ENCODE results near the gene NUAK1. TPM values are rescaled to one million over a fixed set of nuclear protein-coding genes. Genes with fewer than 3 reads are reported as not detected.

NUAK1 gene
- total RNA-seq, 2 experiments from 2014 or later, result not detected

- ATAC-seq (no peak), DNase-seq (no peak)
- Mint-ChIP-seq H3K4me1 (ENCODE audit: low read depth) (no peaks in the 10 kb centered on the region), H3K27ac (no peak overlapping the region), H3K9me3 (ENCODE audit: insufficient read depth) (no peaks in the 10 kb centered on the region), H3K4me3 (no peak overlapping the region), H3K36me3 (ENCODE audit: low read depth) (no peaks in the 10 kb centered on the region), H3K27me3 (ENCODE audit: low read depth) (peaks cover 33% of the 10 kb centered on the region)
- CTCF ChIA-PET, result no interaction called here
- POLR2A ChIA-PET, result no interaction called here
Measured at GRCh38 chr12:106170285-106170684, 31.5 kb upstream of the NUAK1 start.

GRCh38 chr12:106163712-106164111 lies 25.0 kb upstream of the NUAK1 start:
- H3K4me1 Mint-ChIP-seq (ENCODE audit: low read depth), result no peaks in the 10 kb centered on the region
- CTCF ChIA-PET, result interaction anchor here (0.7 kb wide), 1 partner anchor 715 kb away, joined by 3 read pairs; no protein-coding TSS in a partner anchor
- no peak for DNase-seq

GRCh38 chr12:106161491-106161890 lies 22.7 kb upstream of the NUAK1 start:
- H3K4me1 Mint-ChIP-seq (ENCODE audit: low read depth), result no peaks in the 10 kb centered on the region
- ATAC-seq (no peak), DNase-seq (no peak)
- H3K27ac Mint-ChIP-seq, result no peak overlapping the region
- no peak overlapping the region for H3K4me3 Mint-ChIP-seq
- ChIA-PET CTCF (no interaction called here), POLR2A (no interaction called here)
- H3K36me3 Mint-ChIP-seq (ENCODE audit: low read depth), result no peaks in the 10 kb centered on the region
- H3K27me3 Mint-ChIP-seq (ENCODE audit: low read depth), result peaks cover 14% of the 10 kb centered on the region
- no peaks in the 10 kb centered on the region for H3K9me3 Mint-ChIP-seq (ENCODE audit: insufficient read depth)

More at GRCh38 chr12:106163712-106164111, 25.0 kb upstream of the NUAK1 start:
- no peaks in the 10 kb centered on the region for H3K9me3 Mint-ChIP-seq (ENCODE audit: insufficient read depth)
- no peak overlapping the region for H3K27ac Mint-ChIP-seq
- no peak overlapping the region for H3K4me3 Mint-ChIP-seq
- POLR2A ChIA-PET, result no interaction called here
- no peak for ATAC-seq
- no peaks in the 10 kb centered on the region for H3K36me3 Mint-ChIP-seq (ENCODE audit: low read depth)
- peaks cover 20% of the 10 kb centered on the region for H3K27me3 Mint-ChIP-seq (ENCODE audit: low read depth)

DNA sequence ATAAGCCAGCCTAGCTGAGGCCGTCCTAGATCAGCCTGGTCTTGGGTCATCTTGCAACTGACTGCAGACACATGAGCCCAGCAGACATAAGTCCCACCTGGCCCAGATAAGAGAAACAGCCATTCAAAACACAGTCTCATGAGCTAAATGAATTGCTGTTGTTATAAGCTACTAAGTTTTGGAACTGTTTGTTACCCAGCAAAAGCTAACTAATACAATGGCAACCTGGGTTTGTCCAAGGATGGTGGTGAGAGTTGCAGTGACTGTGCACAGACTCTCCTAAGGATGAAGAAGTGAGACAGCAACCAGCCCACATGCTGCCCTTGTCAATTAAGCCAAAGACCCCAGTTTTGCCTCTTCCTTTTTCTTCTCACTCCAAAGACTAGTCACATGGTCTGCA lies 22.2 kb upstream of the NUAK1 start:
- H3K27ac Mint-ChIP-seq, result no peak overlapping the region
- no peaks in the 10 kb centered on the region for H3K4me1 Mint-ChIP-seq (ENCODE audit: low read depth)
- H3K27me3 Mint-ChIP-seq (ENCODE audit: low read depth), result peaks cover 12% of the 10 kb centered on the region
- CTCF ChIA-PET, result interaction anchor here (0.9 kb wide), 1 partner anchor 63 kb away, joined by 3 read pairs; no protein-coding TSS in a partner anchor
- H3K9me3 Mint-ChIP-seq (ENCODE audit: insufficient read depth), result no peaks in the 10 kb centered on the region
- POLR2A ChIA-PET, result no interaction called here
- ATAC-seq (no peak), DNase-seq (no peak)
- no peaks in the 10 kb centered on the region for H3K36me3 Mint-ChIP-seq (ENCODE audit: low read depth)
- H3K4me3 Mint-ChIP-seq, result no peak overlapping the region

- no peaks in the 10 kb centered on the region for H3K36me3 Mint-ChIP-seq (ENCODE audit: low read depth)
- no peak for DNase-seq
- ChIA-PET POLR2A (no interaction called here), CTCF (no interaction called here)
- ATAC-seq, result no peak
- H3K27ac Mint-ChIP-seq, result no peak overlapping the region
- no peaks in the 10 kb centered on the region for H3K4me1 Mint-ChIP-seq (ENCODE audit: low read depth)
- no peak overlapping the region for H3K4me3 Mint-ChIP-seq
- H3K27me3 Mint-ChIP-seq (ENCODE audit: low read depth), result peaks cover 15% of the 10 kb centered on the region
- no peaks in the 10 kb centered on the region for H3K9me3 Mint-ChIP-seq (ENCODE audit: insufficient read depth)
Measured at GRCh38 chr12:106157802-106158201, 19.0 kb upstream of the NUAK1 start.

DNA sequence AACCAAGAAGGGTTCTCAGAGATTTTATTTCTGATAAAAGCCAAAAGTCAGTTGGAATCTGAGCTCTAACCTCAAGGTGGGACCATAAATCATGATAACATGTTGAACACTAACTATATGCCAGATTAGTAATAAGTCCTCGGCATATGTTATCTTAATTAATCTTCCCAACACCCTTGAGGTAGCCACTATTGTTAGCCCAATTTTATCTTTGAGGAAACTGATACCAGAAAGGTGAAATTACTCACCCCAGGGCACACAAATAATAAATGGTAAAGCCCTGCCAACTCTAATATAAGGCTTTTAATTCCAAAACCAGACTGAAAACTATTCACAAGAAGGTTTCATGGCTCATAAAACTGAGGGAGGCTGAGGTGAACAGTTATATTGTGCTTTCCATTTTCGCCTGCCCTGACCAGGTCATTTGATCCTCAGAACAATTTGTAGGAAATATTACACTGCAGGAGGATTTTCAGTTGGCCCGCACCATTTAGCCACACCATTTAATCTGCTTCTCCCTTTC lies 16.1 kb upstream of the NUAK1 start:
- POLR2A ChIA-PET, result no interaction called here

GRCh38 chr12:106152334-106152733 lies 13.6 kb upstream of the NUAK1 start:
- POLR2A ChIA-PET, result no interaction called here
- ATAC-seq (no peak), DNase-seq (no peak)
- Mint-ChIP-seq H3K27ac (no peak overlapping the region), H3K9me3 (ENCODE audit: insufficient read depth) (no peaks in the 10 kb centered on the region), H3K4me1 (ENCODE audit: low read depth) (no peaks in the 10 kb centered on the region), H3K27me3 (ENCODE audit: low read depth) (peaks cover 14% of the 10 kb centered on the region), H3K36me3 (ENCODE audit: low read depth) (no peaks in the 10 kb centered on the region), H3K4me3 (no peak overlapping the region)
- CTCF ChIA-PET, result no interaction called here

More for the DNA sequence above, 16.1 kb upstream of the NUAK1 start:
- Mint-ChIP-seq H3K27ac (no peak overlapping the region), H3K4me1 (ENCODE audit: low read depth) (no peaks in the 10 kb centered on the region), H3K27me3 (ENCODE audit: low read depth) (peaks cover 10% of the 10 kb centered on the region), H3K36me3 (ENCODE audit: low read depth) (no peaks in the 10 kb centered on the region), H3K9me3 (ENCODE audit: insufficient read depth) (no peaks in the 10 kb centered on the region), H3K4me3 (no peak overlapping the region)
- no peak for DNase-seq
- CTCF ChIA-PET, result interaction anchor here (1.2 to 1.3 kb wide), 2 partner anchors 19 to 735 kb away, joined by 3 to 4 read pairs; no protein-coding TSS in a partner anchor
- no peak for ATAC-seq

- Mint-ChIP-seq H3K36me3 (ENCODE audit: low read depth) (no peaks in the 10 kb centered on the region), H3K27ac (no peak overlapping the region), H3K4me3 (no peak overlapping the region), H3K9me3 (ENCODE audit: insufficient read depth) (no peaks in the 10 kb centered on the region), H3K4me1 (ENCODE audit: low read depth) (no peaks in the 10 kb centered on the region), H3K27me3 (ENCODE audit: low read depth) (peaks cover 18% of the 10 kb centered on the region)
- DNase-seq (no peak), ATAC-seq (no peak)
- ChIA-PET CTCF (interaction anchor here (2.4 to 4.2 kb wide), 2 partner anchors 14 to 730 kb away, joined by 12 to 19 read pairs; no protein-coding TSS in a partner anchor), POLR2A (no interaction called here)
Measured at GRCh38 chr12:106150555-106150954, 11.8 kb upstream of the NUAK1 start.

DNA sequence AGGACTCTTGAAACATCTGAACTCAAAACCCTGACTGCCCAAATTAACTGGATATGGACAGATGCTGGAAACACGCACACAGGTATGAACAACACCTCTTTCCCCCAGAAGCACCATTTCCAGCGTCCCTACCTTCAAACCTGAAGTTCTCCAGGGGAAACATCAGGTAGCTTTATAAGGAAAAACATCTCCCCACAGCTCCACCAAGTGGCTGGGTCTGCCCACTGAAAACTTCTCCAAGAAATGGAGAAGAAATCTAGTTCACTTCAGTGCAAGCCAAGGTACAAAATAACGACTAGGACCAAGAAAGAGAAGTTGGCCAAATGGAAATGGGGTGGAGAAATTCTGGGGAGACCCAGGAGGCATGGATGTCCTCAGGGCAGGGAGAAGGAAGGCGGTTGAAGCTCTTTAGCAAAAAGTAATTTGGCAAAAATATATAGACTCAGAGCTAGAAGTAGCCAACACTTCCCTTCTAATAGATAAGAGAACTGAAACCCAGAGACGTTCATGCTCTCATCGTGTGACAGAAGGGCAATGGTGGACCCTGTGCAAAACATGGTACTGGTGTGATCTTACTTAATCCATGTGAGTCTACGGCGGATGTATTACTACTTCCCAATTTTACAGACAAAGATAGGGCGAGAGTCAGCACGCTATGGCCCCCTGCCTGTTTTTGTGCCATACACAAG lies 10.5 kb upstream of the NUAK1 start:
- H3K27ac Mint-ChIP-seq, result no peak overlapping the region
- no peak for ATAC-seq
- H3K4me3 Mint-ChIP-seq, result no peak overlapping the region
- no peaks in the 10 kb centered on the region for H3K9me3 Mint-ChIP-seq (ENCODE audit: insufficient read depth)
- no peak for DNase-seq
- H3K4me1 Mint-ChIP-seq (ENCODE audit: low read depth), result no peaks in the 10 kb centered on the region
- H3K36me3 Mint-ChIP-seq (ENCODE audit: low read depth), result no peaks in the 10 kb centered on the region
- peaks cover 19% of the 10 kb centered on the region for H3K27me3 Mint-ChIP-seq (ENCODE audit: low read depth)
- ChIA-PET POLR2A (no interaction called here), CTCF (interaction anchor here (2.4 to 4.2 kb wide), 2 partner anchors 13 to 728 kb away, joined by 12 to 19 read pairs; no protein-coding TSS in a partner anchor)

DNA sequence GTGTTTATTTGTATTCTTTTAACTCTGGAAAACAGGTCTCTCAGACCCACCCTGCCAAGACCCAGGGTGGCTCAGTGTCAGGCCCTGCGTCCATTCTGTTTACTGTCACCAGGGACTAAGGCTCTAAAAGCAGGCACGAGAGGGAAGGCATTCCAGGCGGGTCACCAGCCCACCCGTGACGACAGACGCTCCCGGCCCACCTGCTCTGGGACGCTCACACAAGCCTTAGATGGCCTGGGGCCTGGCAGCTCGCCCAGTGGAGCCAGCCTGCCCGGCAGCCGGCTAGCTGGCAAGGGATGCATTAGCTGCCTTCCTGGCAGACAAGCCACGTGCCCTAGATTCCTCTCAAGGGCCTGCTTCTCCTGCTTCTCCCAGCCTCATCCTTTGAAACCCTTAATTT lies 9.2 kb upstream of the NUAK1 start:
- H3K9me3 Mint-ChIP-seq (ENCODE audit: insufficient read depth), result no peaks in the 10 kb centered on the region
- no peak overlapping the region for H3K27ac Mint-ChIP-seq
- DNase-seq (no peak), ATAC-seq (no peak)
- H3K4me1 Mint-ChIP-seq (ENCODE audit: low read depth), result no peaks in the 10 kb centered on the region
- CTCF ChIA-PET, result interaction anchor here (2.4 to 4.2 kb wide), 2 partner anchors 11 to 727 kb away, joined by 12 to 19 read pairs; no protein-coding TSS in a partner anchor
- peaks cover 17% of the 10 kb centered on the region for H3K27me3 Mint-ChIP-seq (ENCODE audit: low read depth)
- POLR2A ChIA-PET, result no interaction called here
- H3K36me3 Mint-ChIP-seq (ENCODE audit: low read depth), result no peaks in the 10 kb centered on the region
- no peak overlapping the region for H3K4me3 Mint-ChIP-seq

DNA sequence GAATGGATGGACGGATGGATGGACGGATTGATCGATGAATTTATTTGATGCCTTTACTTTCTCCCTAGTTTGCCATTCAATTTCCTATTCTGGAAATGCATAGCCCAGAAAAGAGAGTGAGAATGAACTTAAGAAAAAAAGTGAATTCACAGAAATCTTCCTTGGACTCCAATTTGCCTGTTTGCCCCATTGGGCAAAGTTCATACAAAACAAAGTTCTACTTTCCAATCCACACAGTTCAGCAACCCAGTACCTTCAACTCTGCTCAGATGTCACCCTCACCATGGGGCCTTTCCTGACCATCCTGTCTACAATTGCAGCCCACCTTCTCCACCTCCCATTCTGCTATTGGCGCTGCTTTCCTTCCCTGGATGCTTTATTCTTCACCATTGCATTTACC lies 8.2 kb upstream of the NUAK1 start:
- Mint-ChIP-seq H3K4me3 (no peak overlapping the region), H3K27me3 (ENCODE audit: low read depth) (peaks cover 20% of the 10 kb centered on the region), H3K27ac (no peak overlapping the region), H3K9me3 (ENCODE audit: insufficient read depth) (no peaks in the 10 kb centered on the region), H3K36me3 (ENCODE audit: low read depth) (no peaks in the 10 kb centered on the region), H3K4me1 (ENCODE audit: low read depth) (no peaks in the 10 kb centered on the region)
- ATAC-seq (no peak), DNase-seq (no peak)
- POLR2A ChIA-PET, result no interaction called here
- CTCF ChIA-PET, result interaction anchor here (4.2 kb wide), 1 partner anchor 10 kb away, joined by 19 read pairs; no protein-coding TSS in a partner anchor

DNA sequence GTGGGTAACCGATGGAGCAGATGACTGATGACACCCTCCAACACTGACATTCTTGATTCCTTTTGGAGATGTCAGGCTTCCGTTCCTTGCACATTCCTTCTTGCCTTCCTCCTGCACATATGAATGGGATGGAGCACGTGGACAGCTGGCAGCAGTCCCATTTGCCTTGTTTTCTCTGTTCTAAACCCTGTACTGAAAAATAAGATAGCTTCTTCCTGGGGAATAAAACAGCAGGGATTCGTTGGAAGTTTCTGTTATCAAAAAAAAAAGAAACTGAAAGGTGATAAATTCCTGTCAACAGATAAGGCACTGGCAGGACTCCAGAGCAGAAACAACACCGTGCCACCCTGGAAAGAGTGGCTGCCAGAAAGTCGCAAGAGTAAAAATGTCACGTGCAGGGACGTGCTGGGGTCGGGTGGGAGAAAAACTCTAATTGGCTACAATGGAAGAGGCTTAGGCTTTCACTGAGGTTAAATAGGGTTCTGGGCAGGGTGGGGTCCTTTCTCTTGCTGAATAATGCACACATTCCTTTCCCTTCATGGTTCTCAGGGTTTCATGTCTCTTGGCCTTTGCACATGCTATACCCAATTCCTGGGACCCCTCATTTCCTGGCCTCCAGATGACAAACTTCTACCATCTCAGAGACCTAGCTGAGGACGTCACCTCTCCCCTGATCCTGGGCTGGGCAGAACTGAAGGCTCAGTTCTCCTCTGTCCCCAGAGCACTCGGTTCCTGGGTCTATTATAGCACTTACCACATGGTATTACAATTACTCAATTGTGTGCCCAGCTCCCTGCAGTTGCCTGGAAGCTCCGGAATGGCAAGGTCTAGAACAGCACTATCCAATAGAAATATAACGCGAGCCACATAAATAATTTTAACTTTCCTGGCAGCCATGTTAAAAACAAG lies 7.0 kb upstream of the NUAK1 start:
- ChIA-PET CTCF (interaction anchor here (0.7 kb wide), 1 partner anchor 9 kb away, joined by 4 read pairs; no protein-coding TSS in a partner anchor), POLR2A (no interaction called here)
- Mint-ChIP-seq H3K4me3 (no peak overlapping the region), H3K36me3 (ENCODE audit: low read depth) (no peaks in the 10 kb centered on the region), H3K27ac (no peak overlapping the region), H3K9me3 (ENCODE audit: insufficient read depth) (no peaks in the 10 kb centered on the region), H3K4me1 (ENCODE audit: low read depth) (no peaks in the 10 kb centered on the region), H3K27me3 (ENCODE audit: low read depth) (peaks cover 30% of the 10 kb centered on the region)
- ATAC-seq (no peak), DNase-seq (no peak)

Data from activated CD8-positive, alpha-beta T cell treated with anti-CD3 and anti-CD28 coated beads, Interleukin-2, amount 10 ng/mL, durations not matched to agents 7 days and 5 days (primary cell).